HG02981 (cell line): ENCODE measurements around the gene CYBA.

Experiments
- ATAC-seq: cut with Tn5 transposase; IDR thresholded peaks from one replicate; pipeline ENCODE4 v1.9.1; 2021; ENCODE audit warnings: mild to moderate bottlenecking, moderate library complexity; ENCODE audit not compliant: unreplicated experiment

The CYBA gene

DNA sequence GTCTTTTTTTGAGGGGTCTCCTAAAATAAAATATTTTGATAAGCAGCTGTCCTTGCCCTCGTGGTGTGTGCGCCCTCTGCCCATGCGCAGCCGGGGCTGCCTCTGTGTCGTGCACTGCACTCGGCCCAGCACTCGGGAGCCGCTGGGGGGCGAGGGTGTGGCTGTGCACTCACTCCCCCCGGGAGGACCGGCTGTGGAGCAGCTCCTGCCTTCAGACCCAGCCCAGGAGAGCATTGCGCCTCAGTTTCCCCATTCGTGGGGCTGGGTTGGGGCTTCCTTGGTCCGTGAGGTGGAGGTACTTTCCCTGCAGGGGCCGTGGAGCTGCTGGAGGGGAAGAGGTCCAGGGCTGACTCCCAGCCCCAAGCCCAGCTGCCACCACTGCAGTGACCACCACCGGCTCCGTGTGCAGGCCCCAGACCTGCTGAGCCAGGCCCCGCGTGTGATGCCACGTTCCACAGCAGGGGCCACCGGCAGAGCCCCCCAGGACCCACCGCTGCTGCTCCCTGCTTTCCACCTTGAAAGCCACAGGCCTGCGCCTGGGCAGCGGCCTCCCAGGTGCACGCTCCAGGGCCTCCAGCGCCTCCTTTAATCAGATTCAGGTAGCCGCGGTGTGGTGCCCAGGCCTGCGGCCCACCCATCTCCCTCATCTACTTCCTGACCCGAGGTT is 18.8 kb downstream of the CYBA start:
- no peak for ATAC-seq

- no peak for ATAC-seq
Observed at GRCh38 chr16:88631384-88631783, 19.5 kb downstream of the CYBA start.

GRCh38 chr16:88630941-88631340 is 19.9 kb downstream of the CYBA start:
- no peak for ATAC-seq

DNA sequence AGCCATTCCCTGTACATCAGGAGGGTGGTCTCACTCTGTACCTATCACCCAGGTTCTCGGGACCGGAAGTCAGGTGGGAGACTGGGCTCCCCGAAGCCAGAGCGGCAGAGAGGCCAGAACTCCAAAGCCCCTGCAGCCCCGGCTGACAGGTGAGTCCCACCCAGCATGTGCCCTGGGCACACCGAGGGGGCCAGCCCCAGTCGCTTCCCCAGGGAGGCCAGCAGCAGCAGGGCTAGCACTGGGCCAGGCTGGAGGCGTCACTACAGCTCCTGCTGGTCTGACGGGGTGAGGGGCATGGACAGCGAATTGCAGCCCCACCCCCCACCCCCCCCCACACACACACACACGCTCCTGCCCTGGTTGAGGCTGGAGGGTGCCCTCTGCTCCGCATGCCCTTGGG is 20.4 kb downstream of the CYBA start:
- ATAC-seq: no peak

DNA sequence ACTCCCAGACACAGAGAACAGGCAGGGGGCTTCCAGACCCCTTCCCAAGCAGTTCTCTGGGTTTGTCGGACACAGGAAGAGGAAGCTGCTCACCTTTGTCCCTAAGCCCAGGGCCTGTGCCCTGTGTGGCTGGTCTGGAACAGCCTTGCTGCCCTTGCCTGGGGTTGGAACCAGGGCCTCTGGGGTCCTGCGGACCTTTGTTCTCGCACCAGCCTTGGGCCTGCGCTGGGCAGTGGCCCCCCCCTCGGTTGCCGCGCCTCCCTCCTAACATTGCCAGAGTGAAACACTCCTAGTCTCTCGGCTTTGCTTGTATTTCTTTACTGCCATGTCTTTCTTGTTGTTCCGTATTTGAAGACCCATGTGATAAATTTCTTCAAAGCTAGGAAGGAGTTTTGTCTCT is 21.0 kb downstream of the CYBA start:
- ATAC-seq: no peak

DNA sequence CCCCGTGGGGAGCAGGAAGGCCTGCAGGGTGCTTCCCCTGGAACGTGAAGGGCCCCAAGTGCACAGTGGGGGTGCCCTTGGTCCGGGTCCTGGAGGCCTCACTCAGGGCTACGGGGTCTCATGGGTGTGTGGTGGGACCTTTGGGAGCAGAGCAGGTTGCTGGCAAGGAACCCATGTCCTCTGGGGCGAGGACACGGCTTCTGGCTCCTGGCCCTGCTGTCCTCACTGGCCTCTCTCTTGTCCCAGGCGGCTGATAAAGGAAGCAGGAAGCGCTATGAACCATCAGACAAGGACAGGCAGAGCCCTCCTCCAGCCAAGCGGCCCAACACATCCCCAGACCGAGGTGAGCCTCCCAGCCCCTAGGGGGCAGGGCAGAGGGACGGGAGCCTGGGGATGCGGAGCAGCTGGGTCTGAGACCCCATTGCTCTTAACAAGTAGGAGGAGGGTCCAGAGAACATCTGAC is 22.3 kb downstream of the CYBA start:
- ATAC-seq: no peak

GRCh38 chr16:88627531-88628411 is 23.1 kb downstream of the CYBA start:
- ATAC-seq: no peak

- ATAC-seq: no peak
Observed at GRCh38 chr16:88626646-88627045, 24.2 kb downstream of the CYBA start.

- ATAC-seq: no peak
Observed at GRCh38 chr16:88624977-88625576, 25.8 kb downstream of the CYBA start.

DNA sequence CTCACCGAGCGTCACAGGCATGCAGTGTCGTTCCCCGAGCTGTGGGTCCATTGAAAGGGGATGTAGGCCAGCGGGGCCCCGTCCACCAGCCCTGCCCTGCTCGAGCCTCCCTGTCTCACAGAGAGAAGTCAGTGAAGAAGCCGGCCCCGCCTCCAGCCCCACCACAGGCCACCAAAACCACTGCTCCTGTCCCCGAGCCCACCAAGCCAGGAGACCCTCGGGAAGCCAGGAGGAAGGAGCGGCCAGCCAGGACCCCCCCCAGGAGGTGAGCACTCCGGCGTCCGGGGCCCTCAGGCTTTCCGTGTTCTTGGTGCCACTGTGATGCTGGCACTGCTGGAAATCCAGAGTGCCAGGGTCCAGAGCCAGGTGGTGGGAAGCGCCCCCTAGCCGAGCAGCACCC is 26.4 kb downstream of the CYBA start:
- ATAC-seq: no peak

- no peak for ATAC-seq
Observed at GRCh38 chr16:88623858-88624257, 27.0 kb downstream of the CYBA start.

- ATAC-seq: no peak
Observed at GRCh38 chr16:88622866-88623265, 28.0 kb downstream of the CYBA start.

DNA sequence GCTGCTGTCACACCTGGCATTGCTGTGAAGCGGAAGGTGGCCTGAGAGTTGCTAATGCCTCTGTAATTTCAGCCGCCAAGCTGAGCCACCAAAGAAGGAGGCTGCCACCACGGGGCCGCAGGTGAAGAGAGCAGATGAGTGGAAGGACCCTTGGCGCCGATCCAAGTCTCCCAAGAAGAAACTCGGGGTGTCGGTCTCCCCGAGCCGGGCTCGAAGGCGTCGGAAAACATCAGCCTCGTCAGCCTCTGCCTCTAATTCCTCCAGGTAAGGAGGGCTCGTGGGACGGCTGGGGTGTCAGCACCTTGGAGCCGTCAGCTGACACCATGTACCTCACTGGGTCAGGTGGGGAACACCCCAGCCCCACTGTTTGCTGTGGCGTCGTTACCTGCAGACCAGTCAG is 28.7 kb downstream of the CYBA start:
- no peak for ATAC-seq

DNA sequence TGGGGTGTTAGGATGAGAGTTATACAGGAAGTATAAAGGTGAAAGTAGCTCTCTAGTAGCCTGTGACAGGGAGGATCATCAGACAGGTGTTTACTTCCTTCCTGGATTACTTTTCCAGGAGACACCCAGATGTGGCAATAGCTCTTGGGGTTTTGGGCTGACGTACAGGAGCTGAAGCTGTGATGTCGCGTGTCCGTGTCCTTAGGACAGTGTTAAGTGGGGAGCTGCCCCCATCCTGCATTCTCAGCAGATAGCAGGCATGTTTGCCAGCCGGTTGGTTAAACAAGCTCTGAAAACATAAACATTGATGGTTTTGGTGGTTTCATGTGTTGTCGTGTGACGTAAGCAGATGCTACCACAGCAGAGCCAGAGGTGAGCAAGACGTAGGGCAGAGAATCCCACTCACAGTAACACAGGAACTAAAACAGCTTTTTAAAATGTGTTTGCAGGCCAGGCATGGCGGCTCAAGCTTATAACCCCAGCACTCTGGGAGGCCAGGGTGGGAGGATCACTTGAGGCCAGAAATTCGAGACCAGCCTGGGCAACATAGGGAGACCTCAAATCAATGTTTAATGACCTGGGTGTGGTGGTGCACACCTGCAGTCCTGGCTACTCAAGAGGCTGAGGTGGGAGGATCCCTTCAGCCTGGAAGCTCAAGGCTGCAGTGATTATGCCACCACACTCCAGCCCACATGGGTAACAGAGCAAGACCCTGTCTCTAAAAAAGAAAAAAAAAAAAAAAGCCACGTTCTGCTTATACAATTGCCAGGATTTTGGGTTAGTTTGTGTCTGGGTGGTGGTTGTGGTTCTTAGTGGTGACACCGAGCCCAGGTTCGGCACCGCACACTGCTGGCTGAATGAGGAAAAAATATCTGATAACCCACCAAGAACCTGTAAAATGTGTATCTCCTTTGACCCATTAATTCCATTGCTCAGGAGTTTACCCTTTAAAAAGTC is 30.7 kb downstream of the CYBA start:
- ATAC-seq: no peak

DNA sequence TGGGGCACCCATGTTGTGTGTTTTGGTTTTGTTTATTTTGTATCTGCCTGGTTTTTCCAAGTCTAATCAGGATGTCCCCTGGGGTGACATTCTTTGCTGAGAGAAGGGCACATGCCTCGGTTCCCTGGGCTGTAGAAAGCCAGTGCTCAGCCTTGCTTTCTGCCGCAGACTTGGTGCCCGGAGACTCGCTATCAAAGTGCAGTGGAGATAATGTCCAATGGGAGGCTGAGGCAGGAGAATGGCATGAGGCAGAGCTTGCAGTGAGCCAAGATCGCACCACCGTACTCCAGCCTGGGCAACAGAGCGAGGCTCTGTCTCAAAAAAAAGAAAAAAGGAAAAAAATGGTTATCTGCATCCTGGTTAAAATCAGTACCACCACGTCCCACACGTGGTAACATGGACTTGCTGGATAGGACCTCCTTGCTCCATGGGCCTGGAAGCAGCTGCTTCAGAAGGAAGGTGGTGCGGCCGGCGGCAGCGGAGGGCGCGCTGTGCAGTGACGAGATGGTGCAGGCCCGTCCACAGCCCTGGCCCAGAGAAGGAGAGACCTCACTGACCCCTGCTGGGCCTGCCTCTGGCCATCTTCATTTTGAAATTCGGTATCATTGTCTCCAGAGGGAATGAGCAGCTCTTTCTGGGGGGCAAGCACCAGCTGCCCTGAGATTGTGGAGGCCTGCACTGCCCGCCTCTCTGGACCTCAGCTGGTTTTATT is 31.7 kb downstream of the CYBA start:
- ATAC-seq: no peak

- ATAC-seq: no peak
Observed at GRCh38 chr16:88618182-88618955, 32.5 kb downstream of the CYBA start.

DNA sequence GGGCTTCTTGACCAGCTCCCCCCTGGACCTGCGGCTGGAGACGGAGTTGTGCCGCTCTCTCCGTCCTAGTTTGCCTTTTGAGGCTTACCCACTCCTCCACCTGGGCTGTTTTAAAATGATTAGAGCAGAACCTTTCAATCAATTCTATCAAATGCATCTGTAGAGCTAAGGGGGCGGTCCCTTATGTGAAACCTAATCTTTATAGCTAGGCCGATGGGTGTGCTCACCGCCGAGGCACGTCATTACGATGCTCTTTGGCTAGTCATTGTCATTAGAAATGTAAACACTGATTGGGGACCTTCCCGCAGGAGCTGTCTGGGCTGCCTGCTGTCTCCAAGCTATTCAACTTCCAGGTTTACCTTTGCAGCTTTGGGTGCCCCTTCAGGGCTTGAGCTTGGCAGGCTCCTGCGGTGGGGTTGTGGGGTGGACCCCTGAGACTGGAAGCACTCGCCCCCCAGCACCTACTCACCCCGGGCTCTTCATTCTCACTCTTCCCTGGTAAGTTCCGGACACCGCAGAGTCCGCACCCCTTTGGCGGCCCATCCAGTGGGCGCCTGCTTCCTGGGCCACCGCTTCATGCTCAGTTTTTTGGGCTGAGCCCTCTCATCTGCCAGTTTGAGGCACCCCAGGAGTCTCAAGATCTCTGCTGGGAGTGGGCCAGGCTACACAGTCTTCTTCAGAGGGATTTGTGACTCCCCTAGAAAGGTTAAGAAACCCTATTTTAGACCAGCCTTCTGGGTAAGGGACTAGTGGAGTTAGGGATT is 33.4 kb downstream of the CYBA start:
- no peak for ATAC-seq

DNA sequence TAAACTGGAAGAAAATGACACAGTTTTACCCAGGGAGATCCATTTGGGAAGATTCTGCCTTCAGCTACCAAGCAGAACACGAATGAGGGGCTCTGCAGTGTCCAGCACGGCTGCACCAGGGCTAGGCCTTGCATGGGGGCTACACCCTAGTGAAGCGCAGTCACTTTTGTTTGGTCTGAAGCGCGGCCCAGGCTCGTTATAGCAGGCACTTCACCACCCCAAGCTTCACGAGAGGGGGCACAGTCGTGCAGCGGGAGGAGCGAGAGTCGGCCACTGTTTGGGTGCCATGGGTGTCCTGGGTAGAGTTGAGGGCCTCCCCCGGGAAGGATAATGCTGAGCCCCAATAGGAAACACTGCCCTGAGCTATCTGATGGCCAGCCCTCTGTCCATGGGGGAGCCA is 34.1 kb downstream of the CYBA start:
- ATAC-seq: no peak

DNA sequence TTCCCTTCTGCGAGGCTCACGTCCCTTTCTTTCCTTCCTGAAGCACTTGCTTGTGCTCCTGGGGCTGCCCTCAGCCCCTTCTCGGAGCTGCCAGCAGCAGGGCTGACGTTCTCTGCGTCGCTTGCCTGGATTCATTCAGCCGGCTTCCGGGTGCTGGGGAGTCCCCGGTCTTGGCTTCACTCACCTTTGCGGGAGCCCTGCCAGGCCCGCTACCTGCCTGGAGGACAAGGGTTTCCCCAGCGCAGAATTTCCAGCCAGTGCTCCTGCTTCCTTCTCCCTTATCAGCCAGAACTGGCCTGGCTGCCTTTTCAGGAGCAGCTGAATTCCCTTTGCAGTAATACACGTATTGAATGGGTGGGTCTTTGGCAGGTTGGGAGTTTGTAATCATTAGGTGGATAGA is 34.5 kb downstream of the CYBA start:
- ATAC-seq: no peak
